Ascending aorta (tissue), 2 donors: Measurements from ENCODE around the gene DDX3X. TPM values are rescaled to one million over a fixed set of nuclear protein-coding genes. Genes with fewer than 3 reads are reported as not detected.
A peak's percentile ranks its signal among the peaks of the same experiment; 100 is the strongest.

Experiments used
- DNase-seq, 2 donors: peaks; one replicate each; pipeline ENCODE4 v3.0.0-alpha.2; 2019; ENCODE audit warnings: low spot score in 2 of 2
- H3K27ac ChIP-seq, 2 donors: fragments of 200-600 bp; sonication (generic); one replicate each; pipeline ENCODE4 v1.5.1; 2016 to 2017; ENCODE audit warnings: mild to moderate bottlenecking in 1 of 2
- H3K27me3 ChIP-seq: fragments of 200-600 bp; sonication (generic); one replicate; pipeline ENCODE4 v1.5.1; 2017
- H3K36me3 ChIP-seq, 2 donors: fragments of 200-600 bp; sonication (generic); one replicate each; pipeline ENCODE4 v1.5.1; 2016
- H3K4me1 ChIP-seq, 2 donors: fragments of 200-600 bp; sonication (generic); one replicate each; pipeline ENCODE4 v1.5.1; 2016 to 2017; ENCODE audit warnings: mild to moderate bottlenecking in 1 of 2
- H3K4me3 ChIP-seq, 2 donors: fragments of 200-600 bp; sonication (generic); one replicate each; pipeline ENCODE4 v1.5.1; 2016 to 2017; ENCODE audit warnings: mild to moderate bottlenecking in 1 of 2
- H3K9me3 ChIP-seq, 2 donors: fragments of 200-600 bp; sonication (generic); one replicate each; pipeline ENCODE4 v1.5.1; 2016
- CTCF ChIP-seq, 3 experiments: fragments of 200-600 bp in 2 of 3; fragments of 450-650 bp in 1 of 3; sonication (generic) in 2 of 3; IDR thresholded peaks; one replicate each; pipeline ENCODE4 v1.5.1; 2016 to 2019; ENCODE audit warnings: antibody characterized with exemption in 3 of 3, mild to moderate bottlenecking in 1 of 3, moderate library complexity in 1 of 3
- intact Hi-C: fragments of 100-400 bp; cut with DNase I; formaldehyde crosslinking; loops from one replicate; pipeline ENCODE4 v1.15.1; 2023
- total RNA-seq: library from RNA; depleted of rRNA; stranded (reverse); fragments of >200 nt; gene quantifications from one replicate; pipeline ENCODE4 v1.1.0, GENCODE V29; 2016

The DDX3X gene
- total RNA-seq, 1 donor from 2014 or later = 89.3 TPM

GRCh38 chrX:41335198-41335957 lies 1.4 kb downstream of the DDX3X start:
- DNase-seq = no peak
- no peaks in the 10 kb centered on the region for H3K27me3 ChIP-seq
- H3K36me3 ChIP-seq = peaks cover 12 to 18% of the 10 kb centered on the region in 2 donors
- H3K4me1 ChIP-seq = peaks cover 0 to 13% of the 10 kb centered on the region in 2 donors
- no peaks in the 10 kb centered on the region for H3K9me3 ChIP-seq
- intact Hi-C loops = loop anchor here (2.0 kb wide), 2 partner anchors 107 to 251 kb away; partner anchors contain the start of gene USP9X
- H3K27ac ChIP-seq = peak overlapping the region; percentile 99 to 100
- H3K4me3 ChIP-seq = peak overlapping the region; percentile 82 to 99
- TF ChIP-seq CTCF (IDR thresholded peaks at IDR 0.05) = no peak

GRCh38 chrX:41335958-41336331 lies 2.0 kb downstream of the DDX3X start:
- intact Hi-C loops = loop anchor here (2.0 kb wide), 2 partner anchors 107 to 251 kb away; partner anchors contain the start of gene USP9X

GRCh38 chrX:41336447-41336846 lies 2.5 kb downstream of the DDX3X start:
- Histone ChIP-seq H3K27me3 (no peaks in the 10 kb centered on the region), H3K4me3 (peak overlapping the region; percentile 82 to 99), H3K27ac (peak overlapping the region in 1 of 2 donors; percentile 99), H3K9me3 (no peaks in the 10 kb centered on the region), H3K4me1 (peaks cover 7 to 21% of the 10 kb centered on the region in 2 donors), H3K36me3 (peaks cover 18 to 29% of the 10 kb centered on the region in 2 donors)
- TF ChIP-seq CTCF (IDR thresholded peaks at IDR 0.05) = no peak
- DNase-seq = no peak
- intact Hi-C loops = no loop called here

More at GRCh38 chrX:41335958-41336331, 2.0 kb downstream of the DDX3X start:
- peaks cover 3 to 16% of the 10 kb centered on the region in 2 donors for H3K4me1 ChIP-seq
- no peaks in the 10 kb centered on the region for H3K27me3 ChIP-seq
- peak overlapping the region; percentile 82 to 99 for H3K4me3 ChIP-seq
- DNase-seq = no peak
- H3K36me3 ChIP-seq = peaks cover 13 to 24% of the 10 kb centered on the region in 2 donors
- TF ChIP-seq CTCF (IDR thresholded peaks at IDR 0.05) = no peak
- H3K9me3 ChIP-seq = no peaks in the 10 kb centered on the region
- H3K27ac ChIP-seq = peak overlapping the region; percentile 99 to 100

GRCh38 chrX:41337140-41337539 lies 3.2 kb downstream of the DDX3X start:
- Histone ChIP-seq H3K4me1 (peaks cover 7 to 21% of the 10 kb centered on the region in 2 donors), H3K27me3 (no peaks in the 10 kb centered on the region), H3K9me3 (no peaks in the 10 kb centered on the region), H3K36me3 (peaks cover 25 to 36% of the 10 kb centered on the region in 2 donors), H3K4me3 (peak overlapping the region; percentile 82 to 99), H3K27ac (no peak overlapping the region)
- intact Hi-C loops = no loop called here
- TF ChIP-seq CTCF (IDR thresholded peaks at IDR 0.05) = no peak
- DNase-seq = no peak

GRCh38 chrX:41338436-41338835 lies 4.5 kb downstream of the DDX3X start:
- intact Hi-C loops = no loop called here
- Histone ChIP-seq H3K4me3 (peak overlapping the region; percentile 82 to 99), H3K9me3 (no peaks in the 10 kb centered on the region), H3K4me1 (peaks cover 7 to 21% of the 10 kb centered on the region in 2 donors), H3K36me3 (peaks cover 38 to 49% of the 10 kb centered on the region in 2 donors), H3K27ac (peak overlapping the region in 1 of 2 donors; percentile 21), H3K27me3 (no peaks in the 10 kb centered on the region)
- no peak for TF ChIP-seq CTCF (IDR thresholded peaks at IDR 0.05)
- DNase-seq = no peak
